RCC 7860 (cell line): Measurements from ENCODE around the gene C11orf24.

ENCODE experiments used
- DNase-seq: peaks from one replicate; pipeline ENCODE4 v3.0.0-alpha.2; 2015; ENCODE audit warnings: low spot score
- FAIRE-seq: peaks from 2 replicates; lab custom pipeline; 2012; peaks lifted over from hg19 to GRCh38; lab: Jason Lieb, UNC

C11orf24 gene

GRCh38 chr11:68273026-68273738 is 1.4 kb upstream of the C11orf24 start:
- FAIRE-seq (no peak), DNase-seq (no peak)

DNA sequence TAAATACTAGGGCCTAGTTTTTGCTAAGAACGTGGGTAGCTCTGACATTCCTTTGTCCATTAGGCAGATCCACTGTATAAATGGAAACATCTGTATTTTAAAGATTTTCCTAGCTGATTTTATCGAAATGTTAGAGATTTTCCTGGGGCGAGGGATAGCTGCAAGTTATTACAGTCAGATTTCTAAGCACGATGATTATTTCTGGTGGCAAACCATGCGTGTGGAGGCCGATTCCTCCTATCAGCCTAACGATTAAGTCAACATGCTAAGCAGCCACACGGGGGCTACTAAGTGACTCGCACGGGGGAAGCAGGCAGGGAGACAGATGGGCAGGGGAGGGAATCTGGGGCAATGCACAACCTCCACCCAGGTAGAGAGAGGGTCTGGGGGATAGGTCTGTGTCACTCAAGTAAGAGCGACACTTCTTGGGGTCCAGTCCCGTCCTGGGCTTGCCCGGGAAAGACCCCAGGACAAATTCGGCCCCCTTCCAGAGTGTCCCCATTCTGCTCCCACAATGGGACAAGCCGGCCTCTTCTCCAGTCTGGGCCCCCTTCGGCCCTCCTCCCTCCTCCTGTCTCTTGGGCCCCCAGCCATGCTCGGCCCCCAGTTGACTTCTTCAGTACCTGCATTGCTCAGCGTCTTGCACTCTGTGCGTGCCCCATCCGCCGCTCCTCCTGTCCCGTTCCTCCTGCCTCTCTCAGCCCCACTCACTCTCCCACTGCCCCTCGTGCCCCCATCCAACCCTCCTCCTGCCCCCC is 571 bp downstream of the C11orf24 start:
- no peak for FAIRE-seq
- peak; percentile 62 for DNase-seq

DNA sequence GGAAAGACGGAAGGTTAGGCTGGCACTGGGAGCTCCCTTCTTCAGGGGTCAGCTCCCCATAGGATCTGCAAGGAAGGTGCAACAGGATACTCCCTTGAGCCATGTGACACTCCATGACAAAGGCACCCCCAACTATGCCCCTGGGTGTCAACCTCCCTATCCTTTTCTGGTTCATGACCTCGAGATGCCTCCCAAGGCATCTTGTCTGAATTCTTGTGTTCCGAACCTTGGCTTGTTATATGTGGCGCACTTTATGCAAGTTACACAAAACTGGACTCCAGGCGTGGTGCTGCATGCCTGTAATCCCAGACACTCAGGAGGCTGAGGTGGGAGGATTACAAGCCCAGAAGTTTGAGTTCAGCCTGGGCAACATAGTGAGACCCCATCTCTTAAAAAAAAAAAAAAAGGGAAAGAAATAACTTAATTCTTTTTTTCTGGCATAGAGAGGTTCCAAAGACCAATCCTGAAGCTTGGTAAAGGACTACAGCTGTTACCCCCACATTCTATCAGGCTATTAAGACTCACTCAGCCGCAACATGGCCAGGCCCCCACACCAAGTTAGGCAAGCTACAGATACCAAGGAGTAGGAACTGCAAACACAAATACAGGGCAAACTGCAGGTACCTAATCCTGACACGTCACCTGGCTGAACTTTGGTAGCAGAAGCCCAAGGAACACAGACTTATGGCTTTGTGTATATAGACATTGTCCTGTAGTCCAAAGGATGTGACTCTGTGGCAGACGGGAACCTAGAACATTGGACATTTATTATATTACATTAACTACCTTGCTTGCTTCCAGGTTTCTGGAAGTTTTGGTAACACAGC is 1.4 kb downstream of the C11orf24 start:
- FAIRE-seq = no peak

DNA sequence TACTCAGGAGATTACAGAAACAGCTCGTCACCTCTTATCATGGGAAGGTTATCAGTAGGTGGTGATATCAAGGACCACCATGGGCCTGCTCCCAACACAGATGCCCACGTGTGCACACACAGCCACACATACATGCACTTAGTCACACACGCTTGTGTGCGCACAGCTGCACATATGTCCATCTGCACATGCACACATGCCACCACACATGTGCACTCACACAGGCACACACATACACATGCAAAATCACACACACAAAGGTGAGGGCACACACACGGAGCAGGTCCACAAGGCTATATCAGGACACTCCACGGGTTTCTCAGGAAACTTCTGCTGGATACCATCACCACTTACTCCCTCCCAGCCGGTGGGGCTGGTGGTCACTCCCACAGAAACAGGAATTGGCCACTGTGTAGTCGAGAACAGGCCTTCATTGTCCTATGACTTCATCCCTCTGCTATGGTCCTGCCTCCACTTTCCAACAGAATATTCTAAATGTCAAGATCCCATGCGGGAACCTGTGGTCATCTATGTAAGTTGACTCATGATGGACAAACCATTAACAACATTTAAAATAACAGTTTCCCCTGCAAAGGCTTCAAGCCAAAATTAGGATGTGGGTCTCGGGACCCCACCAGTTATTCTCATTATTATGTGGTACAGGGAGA is 2.2 kb downstream of the C11orf24 start:
- no peak for FAIRE-seq
- peak; percentile 70 for DNase-seq

More for the DNA sequence above, 1.4 kb downstream of the C11orf24 start:
- no peak for DNase-seq

- DNase-seq = no peak
- no peak for FAIRE-seq
Observed at GRCh38 chr11:68267881-68268240, 3.9 kb downstream of the C11orf24 start.

- DNase-seq = no peak
- FAIRE-seq = no peak
Observed at GRCh38 chr11:68266936-68267880, 4.6 kb downstream of the C11orf24 start.

- DNase-seq (no peak), FAIRE-seq (no peak)
Observed at GRCh38 chr11:68266121-68266891, 5.5 kb downstream of the C11orf24 start.

DNA sequence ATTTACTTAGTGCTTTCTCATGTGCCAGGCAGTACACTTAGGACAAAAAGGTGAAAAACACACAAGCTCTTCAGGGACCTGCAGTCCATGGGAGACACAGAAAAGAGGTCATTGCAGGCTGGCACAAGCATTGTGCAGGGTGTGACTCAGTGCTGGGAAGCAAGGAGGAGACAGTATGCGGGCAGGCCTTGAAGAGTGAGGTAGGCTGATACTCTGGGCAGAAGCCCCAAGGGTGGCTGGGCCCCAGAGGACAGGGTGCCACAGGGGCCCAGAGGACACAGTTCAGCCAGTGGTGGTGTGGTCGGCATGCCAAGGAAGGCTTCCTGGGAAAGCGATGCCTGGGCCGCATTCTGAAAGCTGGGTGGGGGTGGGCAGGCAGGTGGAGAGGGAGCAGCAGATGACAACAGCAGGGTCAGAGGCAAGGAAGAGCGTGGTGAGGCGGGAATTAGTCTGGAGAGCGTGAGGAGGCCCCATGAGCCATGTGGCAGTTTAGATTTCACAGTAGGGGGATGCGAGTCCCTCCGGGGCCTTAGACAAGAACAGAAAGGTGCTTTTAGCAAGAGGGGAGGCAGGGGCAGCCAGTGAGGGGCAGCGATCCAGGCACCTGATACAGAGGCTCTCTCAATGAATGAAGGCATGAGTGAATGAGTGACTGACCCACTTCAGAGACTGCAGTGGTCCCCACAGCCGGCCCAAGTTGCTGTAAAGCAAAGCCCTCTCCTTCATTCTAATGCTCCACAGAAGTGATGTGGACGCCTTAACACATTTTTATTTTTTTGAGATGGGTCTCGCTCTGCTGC is 6.8 kb downstream of the C11orf24 start:
- DNase-seq = no peak
- no peak for FAIRE-seq

DNA sequence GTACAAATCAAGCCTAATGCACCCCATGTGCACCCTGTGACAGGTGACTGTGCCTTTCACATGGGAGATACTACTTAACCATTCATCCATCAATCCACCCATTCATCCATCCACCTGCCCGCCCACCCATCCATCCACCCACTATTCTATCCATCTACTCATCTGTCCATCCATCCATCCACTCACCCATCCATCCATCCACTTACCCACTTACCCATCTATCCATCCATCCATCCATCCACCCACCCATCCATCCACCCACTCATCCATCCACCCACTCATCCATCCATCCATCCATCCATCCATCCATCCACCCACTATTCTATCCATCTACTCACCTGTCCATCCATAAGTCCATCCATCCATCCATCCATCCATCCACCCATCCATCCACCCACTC is 7.5 kb downstream of the C11orf24 start:
- FAIRE-seq = no peak
- no peak for DNase-seq

GRCh38 chr11:68263444-68264035 is 8.2 kb downstream of the C11orf24 start:
- no peak for FAIRE-seq

DNA sequence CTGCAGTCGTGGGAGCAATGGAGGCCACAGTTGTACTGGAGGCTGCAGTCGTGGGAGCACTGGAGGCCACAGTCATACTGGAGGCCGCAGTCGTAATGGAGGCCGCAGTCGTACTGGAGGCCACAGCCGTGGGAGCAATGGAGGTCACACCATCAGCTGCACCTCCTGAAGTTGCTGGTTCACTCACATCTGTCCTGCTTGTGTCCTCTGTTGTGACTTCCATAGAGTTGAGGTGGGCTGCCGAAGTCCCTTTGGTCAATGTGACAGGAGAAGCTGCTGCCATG is 9.3 kb downstream of the C11orf24 start:
- DNase-seq (no peak), FAIRE-seq (no peak)

More at GRCh38 chr11:68263444-68264035, 8.2 kb downstream of the C11orf24 start:
- DNase-seq = no peak

GRCh38 chr11:68261749-68262543 is 9.8 kb downstream of the C11orf24 start:
- no peak for FAIRE-seq
- no peak for DNase-seq

GRCh38 chr11:68261006-68261405 is 10.8 kb downstream of the C11orf24 start:
- no peak for FAIRE-seq
- no peak for DNase-seq

- DNase-seq = no peak
- FAIRE-seq = no peak
Observed at GRCh38 chr11:68260484-68260883, 11.3 kb downstream of the C11orf24 start.

DNA sequence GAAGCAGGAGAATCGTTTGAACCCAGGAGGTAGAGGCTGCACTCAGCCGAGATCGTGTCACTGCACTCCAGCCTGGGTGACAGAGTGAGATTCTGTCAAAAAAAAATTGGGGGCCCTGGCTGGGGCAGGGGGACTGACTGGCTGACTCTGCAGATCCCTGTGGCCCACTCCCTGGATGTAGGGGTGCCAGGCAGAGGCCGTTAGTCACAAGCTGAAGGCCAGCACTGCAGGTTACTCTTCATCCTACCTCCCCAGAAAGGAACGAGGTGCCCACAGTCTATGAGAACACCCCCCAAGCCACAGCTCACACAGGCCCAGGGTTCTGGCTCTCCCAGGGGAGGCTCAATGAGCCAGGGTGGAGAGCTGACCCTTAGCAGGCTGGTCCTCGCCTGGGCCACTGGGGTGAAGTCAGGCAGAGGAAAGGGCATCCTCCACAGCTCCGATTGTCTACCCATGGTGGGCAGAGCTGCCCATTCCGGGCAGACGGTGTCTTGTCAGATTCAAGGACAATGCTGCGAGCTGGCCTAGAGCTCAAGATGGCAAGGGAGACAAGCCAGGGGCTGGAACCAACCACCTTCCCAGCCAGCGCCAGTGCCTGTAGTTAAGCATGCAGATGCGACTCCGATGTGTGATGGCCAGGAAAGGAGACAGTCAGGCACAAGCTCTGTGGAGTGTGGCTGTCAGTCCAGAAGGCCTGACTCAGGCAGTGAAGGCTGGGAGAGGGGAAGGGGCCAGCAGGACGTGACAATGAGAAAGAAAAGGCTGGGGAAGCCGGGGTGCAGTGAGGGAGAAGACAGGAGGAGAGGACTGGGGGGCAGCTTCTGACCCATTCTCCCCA is 12.4 kb downstream of the C11orf24 start:
- FAIRE-seq (no peak), DNase-seq (no peak)

GRCh38 chr11:68258363-68258765 is 13.4 kb downstream of the C11orf24 start:
- FAIRE-seq = no peak
- no peak for DNase-seq
